Measurements from ENCODE around the gene UNKL. TPM values are rescaled to one million over a fixed set of nuclear protein-coding genes. Genes with fewer than 3 reads are reported as not detected.

Gene UNKL
- total and polyA plus RNA-seq, 12 donors, result 10.1 to 174 (median 33.3) TPM

DNA sequence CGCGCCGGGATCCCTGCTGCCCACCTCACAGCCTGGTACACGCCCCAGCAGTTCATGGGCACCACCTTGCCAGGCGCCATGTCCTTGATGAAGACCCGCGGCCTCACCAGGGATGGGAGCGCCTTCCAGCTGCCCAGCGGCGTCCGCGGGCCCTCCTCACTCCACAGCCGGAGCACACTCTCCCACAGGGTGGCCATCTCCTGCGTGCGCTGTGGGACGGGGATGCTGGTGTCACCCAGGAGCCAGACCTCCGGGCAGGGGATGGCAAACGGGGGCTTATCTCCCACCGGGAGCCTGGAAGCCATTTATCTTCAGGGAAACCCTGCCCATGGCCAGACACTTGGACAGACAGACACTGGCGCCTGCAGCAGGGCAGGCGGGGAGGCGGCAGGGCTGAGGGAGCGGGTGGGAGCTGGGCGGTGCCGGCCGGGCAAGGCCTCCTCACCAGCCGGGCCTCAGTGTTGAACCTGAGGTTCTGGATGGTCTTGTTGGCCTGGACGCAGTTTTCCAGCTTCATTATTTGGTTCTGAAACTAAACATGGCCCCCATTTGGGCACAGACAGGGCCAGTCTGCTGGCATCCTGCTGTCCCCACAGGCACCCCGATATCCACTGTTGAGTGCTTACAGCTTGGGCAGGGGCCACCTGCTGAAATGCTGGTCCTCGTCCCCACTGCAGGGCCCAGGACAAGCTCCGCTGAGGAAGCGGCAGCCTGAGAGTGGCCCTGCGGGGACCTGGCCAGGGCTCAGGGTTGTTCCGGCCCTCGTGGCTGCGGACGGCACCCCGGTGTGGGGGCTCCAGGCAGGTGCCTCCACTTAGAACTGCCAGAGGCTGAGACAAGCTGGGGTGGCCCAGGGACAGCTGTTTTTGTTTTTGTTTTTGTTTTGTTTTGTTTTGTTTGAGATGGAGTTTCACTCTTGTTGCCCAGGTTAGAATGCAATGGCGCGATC lies 20.4 kb upstream of the UNKL start:
- no peak for DNase-seq
- Histone ChIP-seq H3K4me3 (no peak overlapping the region), H3K27ac (no peak overlapping the region), H3K4me1 (replicated peaks in 1 of 2) (no peaks in the 10 kb centered on the region), H3K9me3 (replicated peaks in 1 of 3) (no peaks in the 10 kb centered on the region), H3K36me3 (replicated peaks in 1 of 2) (no peaks in the 10 kb centered on the region), H3K27me3 (no peaks in the 10 kb centered on the region)
- TF ChIP-seq POLR2A (IDR thresholded peaks at IDR 0.05), result no peak
- TF ChIP-seq, protein P1, sequence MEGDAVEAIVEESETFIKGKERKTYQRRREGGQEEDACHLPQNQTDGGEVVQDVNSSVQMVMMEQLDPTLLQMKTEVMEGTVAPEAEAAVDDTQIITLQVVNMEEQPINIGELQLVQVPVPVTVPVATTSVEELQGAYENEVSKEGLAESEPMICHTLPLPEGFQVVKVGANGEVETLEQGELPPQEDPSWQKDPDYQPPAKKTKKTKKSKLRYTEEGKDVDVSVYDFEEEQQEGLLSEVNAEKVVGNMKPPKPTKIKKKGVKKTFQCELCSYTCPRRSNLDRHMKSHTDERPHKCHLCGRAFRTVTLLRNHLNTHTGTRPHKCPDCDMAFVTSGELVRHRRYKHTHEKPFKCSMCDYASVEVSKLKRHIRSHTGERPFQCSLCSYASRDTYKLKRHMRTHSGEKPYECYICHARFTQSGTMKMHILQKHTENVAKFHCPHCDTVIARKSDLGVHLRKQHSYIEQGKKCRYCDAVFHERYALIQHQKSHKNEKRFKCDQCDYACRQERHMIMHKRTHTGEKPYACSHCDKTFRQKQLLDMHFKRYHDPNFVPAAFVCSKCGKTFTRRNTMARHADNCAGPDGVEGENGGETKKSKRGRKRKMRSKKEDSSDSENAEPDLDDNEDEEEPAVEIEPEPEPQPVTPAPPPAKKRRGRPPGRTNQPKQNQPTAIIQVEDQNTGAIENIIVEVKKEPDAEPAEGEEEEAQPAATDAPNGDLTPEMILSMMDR (IDR thresholded peaks at IDR 0.05), result no peak
- WGBS, 4 donors, result 90 to 95% (median 93%) methylated on average over 13 to 40 of the region's 40 CpGs
- intact Hi-C loops (cut with DNase I), result no loop called here

GRCh38 chr16:1433756-1434155 lies 19.3 kb upstream of the UNKL start:
- Histone ChIP-seq H3K9me3 (replicated peaks in 1 of 3) (no peaks in the 10 kb centered on the region), H3K4me1 (replicated peaks in 1 of 2) (no peaks in the 10 kb centered on the region), H3K4me3 (no peak overlapping the region), H3K27ac (no peak overlapping the region), H3K27me3 (no peaks in the 10 kb centered on the region), H3K36me3 (replicated peaks in 1 of 2) (no peaks in the 10 kb centered on the region)
- 59 to 69% (median 65%) methylated on average over 12 to 22 of the region's 22 CpGs; no CpG with 5 or more reads in 1 of the 4 donors for WGBS, 4 donors
- no peak for TF ChIP-seq POLR2A (IDR thresholded peaks at IDR 0.05)
- TF ChIP-seq, protein P1 (IDR thresholded peaks at IDR 0.05), result no peak
- DNase-seq, result no peak
- intact Hi-C loops (cut with DNase I), result no loop called here

DNA sequence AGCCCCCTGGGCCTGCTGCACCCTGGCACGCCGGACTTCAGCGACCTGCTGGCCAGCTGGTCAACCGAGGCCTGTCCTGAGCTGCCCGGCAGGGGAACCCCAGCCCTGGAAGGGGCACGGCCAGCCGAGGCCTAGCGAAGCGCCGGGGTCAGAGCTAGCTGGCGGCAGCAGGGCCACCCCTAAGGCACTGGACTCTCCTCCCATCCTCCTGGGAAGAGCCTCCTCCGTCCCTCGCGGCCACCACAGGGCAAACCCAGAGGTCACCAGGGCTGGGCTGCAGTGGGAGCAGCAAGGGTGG lies 18.7 kb upstream of the UNKL start:
- Histone ChIP-seq H3K36me3 (replicated peaks in 1 of 2) (no peaks in the 10 kb centered on the region), H3K27me3 (no peaks in the 10 kb centered on the region), H3K9me3 (replicated peaks in 1 of 3) (no peaks in the 10 kb centered on the region), H3K4me1 (replicated peaks in 1 of 2) (no peaks in the 10 kb centered on the region), H3K4me3 (no peak overlapping the region), H3K27ac (no peak overlapping the region)
- intact Hi-C loops (cut with DNase I), result no loop called here
- TF ChIP-seq, protein P1 (IDR thresholded peaks at IDR 0.05), result no peak
- TF ChIP-seq POLR2A (IDR thresholded peaks at IDR 0.05), result no peak
- no peak for DNase-seq
- WGBS, 4 donors, result 87 to 100% (median 91%) methylated on average over 4 to 14 of the region's 14 CpGs; no CpG with 5 or more reads in 1 of the 4 donors

DNA sequence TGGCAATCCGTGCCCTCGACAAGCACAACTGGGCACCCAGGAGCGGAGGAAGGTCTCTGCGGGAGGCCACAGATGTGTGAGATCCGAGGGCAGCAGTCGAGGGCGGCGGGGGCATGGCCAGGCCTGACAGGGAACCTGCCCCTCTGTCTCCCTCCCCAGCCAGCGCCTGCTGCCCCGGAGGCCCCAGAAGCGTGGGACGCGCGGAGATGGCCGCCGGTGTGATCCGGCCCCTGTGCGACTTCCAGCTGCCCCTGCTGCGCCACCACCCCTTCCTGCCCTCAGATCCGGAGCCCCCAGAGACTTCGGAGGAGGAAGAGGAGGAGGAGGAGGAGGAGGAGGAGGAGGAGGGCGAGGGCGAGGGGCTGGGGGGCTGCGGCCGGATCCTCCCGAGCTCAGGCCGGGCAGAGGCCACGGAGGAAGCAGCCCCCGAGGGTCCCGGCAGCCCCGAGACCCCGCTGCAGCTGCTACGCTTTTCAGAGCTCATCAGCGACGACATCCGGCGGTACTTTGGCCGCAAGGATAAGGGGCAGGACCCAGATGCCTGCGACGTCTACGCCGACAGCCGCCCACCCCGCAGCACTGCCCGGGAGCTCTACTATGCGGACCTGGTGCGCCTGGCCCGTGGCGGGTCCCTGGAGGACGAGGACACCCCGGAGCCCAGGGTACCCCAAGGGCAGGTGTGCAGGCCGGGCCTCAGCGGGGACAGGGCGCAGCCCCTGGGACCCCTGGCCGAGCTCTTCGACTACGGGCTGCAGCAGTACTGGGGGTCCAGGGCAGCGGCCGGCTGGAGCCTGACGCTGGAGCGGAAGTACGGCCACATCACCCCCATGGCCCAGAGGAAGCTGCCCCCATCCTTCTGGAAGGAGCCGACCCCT lies 18.1 kb upstream of the UNKL start:
- no peak overlapping the region for H3K27ac ChIP-seq
- no peak for DNase-seq
- no peak overlapping the region for H3K4me3 ChIP-seq
- H3K27me3 ChIP-seq, result no peaks in the 10 kb centered on the region
- TF ChIP-seq, protein P1 (IDR thresholded peaks at IDR 0.05), result no peak
- TF ChIP-seq POLR2A (IDR thresholded peaks at IDR 0.05), result no peak
- H3K4me1 ChIP-seq (replicated peaks in 1 of 2), result no peaks in the 10 kb centered on the region
- WGBS, 4 donors, result 71 to 88% (median 79%) methylated on average over 6 to 63 of the region's 63 CpGs
- H3K9me3 ChIP-seq (replicated peaks in 1 of 3), result no peaks in the 10 kb centered on the region
- intact Hi-C loops (cut with DNase I), result no loop called here
- H3K36me3 ChIP-seq (replicated peaks in 1 of 2), result no peaks in the 10 kb centered on the region
